WERI-Rb-1 (cell line): ENCODE measurements around the gene BHMT.
A peak's percentile ranks its signal among the peaks of the same experiment; 100 is the strongest.

ENCODE experiments used
- DNase-seq: peaks from one replicate; pipeline ENCODE4 v3.0.0-alpha.2; 2020
- H3K27ac ChIP-seq: fragments of 250-450 bp; sonication (Bioruptor Pico); 2 replicates; pipeline ENCODE4 v1.5.1; 2020; ENCODE audit warnings: mild to moderate bottlenecking, moderate library complexity
- H3K27me3 ChIP-seq: fragments of 250-450 bp; sonication (Bioruptor Pico); 2 replicates; pipeline ENCODE4 v1.5.1; 2021; ENCODE audit warnings: mild to moderate bottlenecking, low read depth, moderate library complexity; ENCODE audit not compliant: insufficient read depth, severe bottlenecking
- H3K36me3 ChIP-seq: fragments of 250-450 bp; sonication (Bioruptor Pico); 2 replicates; pipeline ENCODE4 v1.5.1; 2020; ENCODE audit warnings: mild to moderate bottlenecking, moderate library complexity
- H3K4me3 ChIP-seq: 2 replicates; pipeline ENCODE4 v1.5.1; 2011; ENCODE audit warnings: low read depth, mild to moderate bottlenecking, control low read depth, low read length
- H3K9me3 ChIP-seq: fragments of 250-450 bp; sonication (Bioruptor Pico); 2 replicates; pipeline ENCODE4 v1.5.1; 2021; ENCODE audit warnings: mild to moderate bottlenecking, moderate library complexity; ENCODE audit not compliant: severe bottlenecking
- TF ChIP-seq, protein P1 (sequence below): IDR thresholded peaks from 2 replicates; pipeline ENCODE4 v1.5.1; 2011; ENCODE audit warnings: low read depth, mild to moderate bottlenecking, control low read depth, inconsistent platforms, low read length

Gene BHMT

GRCh38 chr5:79086116-79086515, 25.5 kb upstream of the BHMT start:
- H3K27me3 ChIP-seq, result no peaks in the 10 kb centered on the region
- no peaks in the 10 kb centered on the region for H3K9me3 ChIP-seq
- TF ChIP-seq, protein P1, sequence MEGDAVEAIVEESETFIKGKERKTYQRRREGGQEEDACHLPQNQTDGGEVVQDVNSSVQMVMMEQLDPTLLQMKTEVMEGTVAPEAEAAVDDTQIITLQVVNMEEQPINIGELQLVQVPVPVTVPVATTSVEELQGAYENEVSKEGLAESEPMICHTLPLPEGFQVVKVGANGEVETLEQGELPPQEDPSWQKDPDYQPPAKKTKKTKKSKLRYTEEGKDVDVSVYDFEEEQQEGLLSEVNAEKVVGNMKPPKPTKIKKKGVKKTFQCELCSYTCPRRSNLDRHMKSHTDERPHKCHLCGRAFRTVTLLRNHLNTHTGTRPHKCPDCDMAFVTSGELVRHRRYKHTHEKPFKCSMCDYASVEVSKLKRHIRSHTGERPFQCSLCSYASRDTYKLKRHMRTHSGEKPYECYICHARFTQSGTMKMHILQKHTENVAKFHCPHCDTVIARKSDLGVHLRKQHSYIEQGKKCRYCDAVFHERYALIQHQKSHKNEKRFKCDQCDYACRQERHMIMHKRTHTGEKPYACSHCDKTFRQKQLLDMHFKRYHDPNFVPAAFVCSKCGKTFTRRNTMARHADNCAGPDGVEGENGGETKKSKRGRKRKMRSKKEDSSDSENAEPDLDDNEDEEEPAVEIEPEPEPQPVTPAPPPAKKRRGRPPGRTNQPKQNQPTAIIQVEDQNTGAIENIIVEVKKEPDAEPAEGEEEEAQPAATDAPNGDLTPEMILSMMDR, result no peak
- no peak overlapping the region for H3K4me3 ChIP-seq
- DNase-seq, result no peak
- no peaks in the 10 kb centered on the region for H3K36me3 ChIP-seq
- H3K27ac ChIP-seq, result no peak overlapping the region

DNA sequence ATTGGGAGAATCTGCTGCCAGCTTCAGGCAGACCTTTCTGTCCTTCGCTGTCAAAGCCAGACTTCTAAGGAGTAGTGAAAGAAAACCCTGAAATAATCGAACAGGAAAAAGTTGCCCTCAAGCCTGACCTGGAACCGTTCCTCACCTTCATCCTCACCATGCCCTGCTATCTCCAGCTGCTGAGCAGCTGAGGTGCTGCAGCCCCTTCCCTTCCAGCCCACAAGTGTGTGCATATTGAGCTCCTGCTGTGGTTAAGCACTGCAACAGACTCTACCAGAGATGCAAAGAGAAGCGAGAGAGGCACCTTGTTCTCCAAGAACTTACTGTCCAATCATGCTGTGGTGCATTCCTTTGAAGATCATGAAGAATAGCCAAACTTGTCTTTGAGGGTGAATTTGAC, 23.1 kb upstream of the BHMT start:
- H3K4me3 ChIP-seq, result no peak overlapping the region
- no peaks in the 10 kb centered on the region for H3K9me3 ChIP-seq
- no peaks in the 10 kb centered on the region for H3K36me3 ChIP-seq
- DNase-seq, result no peak
- TF ChIP-seq, protein P1, result no peak
- no peaks in the 10 kb centered on the region for H3K27me3 ChIP-seq
- no peak overlapping the region for H3K27ac ChIP-seq

GRCh38 chr5:79091064-79091463, 20.5 kb upstream of the BHMT start:
- no peaks in the 10 kb centered on the region for H3K9me3 ChIP-seq
- TF ChIP-seq, protein P1, result no peak
- DNase-seq, result no peak
- H3K4me3 ChIP-seq, result no peak overlapping the region
- H3K36me3 ChIP-seq, result no peaks in the 10 kb centered on the region
- no peaks in the 10 kb centered on the region for H3K27me3 ChIP-seq
- no peak overlapping the region for H3K27ac ChIP-seq

GRCh38 chr5:79093762-79094161, 17.8 kb upstream of the BHMT start:
- Histone ChIP-seq H3K27me3 (no peaks in the 10 kb centered on the region), H3K9me3 (no peaks in the 10 kb centered on the region), H3K27ac (peak overlapping the region; percentile 58), H3K36me3 (no peaks in the 10 kb centered on the region), H3K4me3 (no peak overlapping the region)
- TF ChIP-seq, protein P1, result no peak
- DNase-seq, result peak; percentile 56

- no peak overlapping the region for H3K27ac ChIP-seq
- H3K36me3 ChIP-seq, result no peaks in the 10 kb centered on the region
- no peaks in the 10 kb centered on the region for H3K27me3 ChIP-seq
- TF ChIP-seq, protein P1, result no peak
- peaks cover 9% of the 10 kb centered on the region for H3K9me3 ChIP-seq
- no peak overlapping the region for H3K4me3 ChIP-seq
- DNase-seq, result no peak
Measured at GRCh38 chr5:79105868-79106267, 5.7 kb upstream of the BHMT start.

DNA sequence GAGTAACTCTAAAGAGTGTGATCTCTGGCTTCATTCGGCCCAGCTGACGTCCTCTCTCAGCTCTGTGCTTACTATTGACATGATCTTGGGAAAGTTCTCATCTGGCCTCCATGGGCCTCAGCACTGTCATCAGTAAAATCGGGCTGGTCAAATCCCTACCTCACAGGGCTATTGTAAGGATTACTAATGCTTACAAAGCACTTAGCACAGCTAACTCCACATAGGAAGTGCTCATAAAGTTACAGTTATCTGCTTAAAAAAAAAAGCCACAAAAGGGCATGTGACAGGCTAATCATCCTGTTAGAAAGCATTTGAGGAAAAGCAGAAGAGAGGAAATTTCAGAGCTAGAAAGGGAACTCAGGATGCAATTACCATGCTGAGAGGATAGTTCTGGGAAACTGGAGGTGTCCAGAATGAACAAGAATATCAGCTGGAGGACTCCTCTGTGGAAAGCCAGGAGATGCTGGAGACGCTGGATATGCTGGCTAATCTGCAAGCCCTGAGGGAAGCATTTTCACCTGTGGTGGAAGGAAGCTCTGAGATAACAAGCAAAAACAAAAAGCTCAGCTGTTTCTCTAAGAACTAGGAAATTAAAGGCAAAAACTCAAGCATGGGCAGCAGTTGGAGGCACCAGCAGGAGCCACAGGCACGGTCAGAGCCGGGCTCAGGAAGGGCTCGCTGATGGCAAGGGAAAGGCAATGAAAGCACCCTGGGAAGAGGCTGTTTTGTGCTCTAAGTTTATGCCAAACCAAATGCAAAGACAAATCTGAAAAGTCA, 4.4 kb upstream of the BHMT start:
- no peak overlapping the region for H3K27ac ChIP-seq
- peaks cover 2% of the 10 kb centered on the region for H3K9me3 ChIP-seq
- no peaks in the 10 kb centered on the region for H3K27me3 ChIP-seq
- peak; percentile 14 for DNase-seq
- TF ChIP-seq, protein P1, result no peak
- no peaks in the 10 kb centered on the region for H3K36me3 ChIP-seq
- H3K4me3 ChIP-seq, result no peak overlapping the region
